Glutamatergic neuron (in vitro differentiated cells): ENCODE results near the gene VWA8. TPM values are rescaled to one million over a fixed set of nuclear protein-coding genes. Genes with fewer than 3 reads are reported as not detected.

Experiments
- DNase-seq: peaks from one replicate; pipeline ENCODE4 v3.0.0; 2022
- H3K27ac Mint-ChIP-seq: one replicate; pipeline ENCODE4 v1.8.0; 2020; ENCODE audit warnings: mild to moderate bottlenecking, mixed read lengths, inconsistent platforms; ENCODE audit not compliant: unreplicated experiment
- H3K27me3 Mint-ChIP-seq: one replicate; pipeline ENCODE4 v1.8.0; 2020; ENCODE audit warnings: mild to moderate bottlenecking, moderate library complexity, mixed read lengths, inconsistent platforms; ENCODE audit not compliant: unreplicated experiment
- H3K36me3 Mint-ChIP-seq: one replicate; pipeline ENCODE4 v1.8.0; 2020; ENCODE audit warnings: mild to moderate bottlenecking, mixed read lengths, inconsistent platforms; ENCODE audit not compliant: unreplicated experiment
- H3K4me1 Mint-ChIP-seq: one replicate; pipeline ENCODE4 v1.8.0; 2020; ENCODE audit warnings: mild to moderate bottlenecking, low read depth, mixed read lengths, inconsistent platforms; ENCODE audit not compliant: unreplicated experiment
- H3K4me3 Mint-ChIP-seq: one replicate; pipeline ENCODE4 v1.8.0; 2020; ENCODE audit warnings: mild to moderate bottlenecking, mixed read lengths, inconsistent platforms; ENCODE audit not compliant: unreplicated experiment
- H3K9me3 Mint-ChIP-seq: one replicate; pipeline ENCODE4 v1.8.0; 2020; ENCODE audit warnings: mild to moderate bottlenecking, moderate library complexity, mixed read lengths, inconsistent platforms; ENCODE audit not compliant: unreplicated experiment
- total RNA-seq: library from RNA; stranded (reverse); fragmentation: NEBNext Ultra II Directional; extraction: Animal tissue kit (Norgen Biotek cat#: 25700); gene quantifications from one replicate; pipeline ENCODE4 v1.2.1, GENCODE V29; 2021; ENCODE audit not compliant: unreplicated experiment
- TF ChIP-seq, protein P1 (sequence below): fragments of 200-600 bp; sonication (generic); IDR thresholded peaks from one replicate; pipeline ENCODE4 v1.5.0; 2021; ENCODE audit not compliant: partially characterized antibody, unreplicated experiment

VWA8 gene
- total RNA-seq, 1 donor from 2014 or later = 16.4 TPM

DNA sequence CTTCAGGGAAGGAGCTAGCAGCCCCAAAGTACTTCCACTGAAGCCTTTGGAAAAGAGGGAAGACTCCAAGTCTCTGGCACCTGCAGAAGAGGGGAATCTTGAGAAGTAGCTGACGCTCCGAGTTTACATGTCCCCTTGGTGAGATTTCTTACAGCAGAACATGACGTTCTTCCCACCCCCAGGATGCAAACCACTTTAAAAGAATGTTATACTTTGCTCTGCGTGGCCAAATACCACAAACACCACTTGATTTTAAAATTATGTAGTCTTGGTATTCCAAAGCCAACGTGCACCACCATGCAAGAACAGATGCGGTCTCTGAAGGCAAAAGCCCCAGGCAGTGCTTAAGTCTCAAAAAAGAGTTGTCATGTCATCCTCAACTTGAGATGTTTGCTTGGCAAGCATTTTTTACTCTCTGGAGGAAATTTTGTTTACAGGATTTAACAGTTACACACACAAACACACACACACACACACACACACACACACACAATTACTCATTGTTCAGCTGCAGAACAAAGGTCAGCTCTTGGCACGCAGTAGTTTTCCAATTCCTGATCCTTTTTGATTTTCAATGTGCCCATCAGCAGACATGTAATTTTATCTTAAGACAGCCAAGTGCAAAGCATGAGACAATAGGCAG lies 397.4 kb downstream of the VWA8 start:
- H3K4me3 Mint-ChIP-seq = no peak overlapping the region
- H3K4me1 Mint-ChIP-seq = peaks cover 9% of the 10 kb centered on the region
- no peak overlapping the region for H3K27ac Mint-ChIP-seq
- no peak for DNase-seq
- H3K9me3 Mint-ChIP-seq = peaks cover 1% of the 10 kb centered on the region
- no peaks in the 10 kb centered on the region for H3K36me3 Mint-ChIP-seq
- TF ChIP-seq, protein P1, sequence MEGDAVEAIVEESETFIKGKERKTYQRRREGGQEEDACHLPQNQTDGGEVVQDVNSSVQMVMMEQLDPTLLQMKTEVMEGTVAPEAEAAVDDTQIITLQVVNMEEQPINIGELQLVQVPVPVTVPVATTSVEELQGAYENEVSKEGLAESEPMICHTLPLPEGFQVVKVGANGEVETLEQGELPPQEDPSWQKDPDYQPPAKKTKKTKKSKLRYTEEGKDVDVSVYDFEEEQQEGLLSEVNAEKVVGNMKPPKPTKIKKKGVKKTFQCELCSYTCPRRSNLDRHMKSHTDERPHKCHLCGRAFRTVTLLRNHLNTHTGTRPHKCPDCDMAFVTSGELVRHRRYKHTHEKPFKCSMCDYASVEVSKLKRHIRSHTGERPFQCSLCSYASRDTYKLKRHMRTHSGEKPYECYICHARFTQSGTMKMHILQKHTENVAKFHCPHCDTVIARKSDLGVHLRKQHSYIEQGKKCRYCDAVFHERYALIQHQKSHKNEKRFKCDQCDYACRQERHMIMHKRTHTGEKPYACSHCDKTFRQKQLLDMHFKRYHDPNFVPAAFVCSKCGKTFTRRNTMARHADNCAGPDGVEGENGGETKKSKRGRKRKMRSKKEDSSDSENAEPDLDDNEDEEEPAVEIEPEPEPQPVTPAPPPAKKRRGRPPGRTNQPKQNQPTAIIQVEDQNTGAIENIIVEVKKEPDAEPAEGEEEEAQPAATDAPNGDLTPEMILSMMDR = no peak
- H3K27me3 Mint-ChIP-seq = no peaks in the 10 kb centered on the region

DNA sequence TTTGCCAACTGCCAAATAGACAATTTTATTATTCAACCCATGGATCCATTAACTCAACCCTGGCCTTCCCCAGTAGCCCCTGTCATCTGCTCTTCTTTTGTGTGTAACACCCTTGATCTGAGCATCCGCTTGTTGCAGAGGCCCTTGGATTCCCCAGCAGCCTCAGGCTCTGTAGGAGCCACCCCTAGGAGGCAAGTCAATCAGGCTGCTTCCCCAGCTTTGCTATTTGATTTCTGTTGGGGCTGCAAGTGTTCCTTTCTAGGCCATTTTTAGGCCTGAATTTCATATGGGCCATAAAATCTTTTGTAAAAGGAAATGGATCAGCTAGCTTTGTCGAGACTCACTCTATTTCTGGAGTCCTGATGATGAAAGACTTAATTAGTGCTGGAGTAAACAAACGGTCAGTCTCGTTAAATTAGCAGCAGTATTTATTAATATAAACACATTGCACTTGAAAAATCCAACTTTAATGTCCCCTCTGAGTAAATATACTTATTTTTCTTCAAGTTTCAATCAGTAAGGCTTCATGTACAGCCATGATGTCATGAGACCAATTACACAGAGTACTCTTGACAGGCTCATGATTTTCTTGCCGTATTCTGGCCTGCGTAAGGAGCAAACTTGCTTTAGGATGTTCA lies 398.2 kb downstream of the VWA8 start:
- TF ChIP-seq, protein P1 = no peak
- Mint-ChIP-seq H3K4me1 (peaks cover 9% of the 10 kb centered on the region), H3K27me3 (no peaks in the 10 kb centered on the region), H3K27ac (no peak overlapping the region), H3K4me3 (no peak overlapping the region), H3K36me3 (no peaks in the 10 kb centered on the region), H3K9me3 (peaks cover 1% of the 10 kb centered on the region)
- no peak for DNase-seq

DNA sequence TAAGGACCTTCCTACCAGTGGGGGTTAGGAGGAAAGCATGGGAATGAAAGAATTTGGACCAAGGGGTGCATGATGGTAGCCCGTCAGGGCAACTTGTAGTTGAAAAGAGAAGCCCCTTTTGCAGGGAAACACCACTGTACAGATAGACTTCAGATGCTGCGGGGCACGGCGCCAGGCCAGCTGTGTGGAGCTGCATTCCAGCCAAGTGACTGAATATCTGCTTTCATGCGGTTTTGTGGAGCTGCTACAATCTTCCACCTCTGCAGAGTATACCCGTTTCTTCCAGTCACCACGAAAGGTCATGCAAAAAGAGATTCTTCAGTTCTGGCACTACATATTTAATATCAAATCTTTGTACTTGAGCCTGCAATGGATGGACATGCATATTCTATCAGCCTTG lies 398.8 kb downstream of the VWA8 start:
- H3K9me3 Mint-ChIP-seq = peaks cover 1% of the 10 kb centered on the region
- H3K27me3 Mint-ChIP-seq = no peaks in the 10 kb centered on the region
- no peak for DNase-seq
- H3K36me3 Mint-ChIP-seq = no peaks in the 10 kb centered on the region
- TF ChIP-seq, protein P1 = no peak
- peaks cover 9% of the 10 kb centered on the region for H3K4me1 Mint-ChIP-seq
- no peak overlapping the region for H3K4me3 Mint-ChIP-seq
- H3K27ac Mint-ChIP-seq = no peak overlapping the region

DNA sequence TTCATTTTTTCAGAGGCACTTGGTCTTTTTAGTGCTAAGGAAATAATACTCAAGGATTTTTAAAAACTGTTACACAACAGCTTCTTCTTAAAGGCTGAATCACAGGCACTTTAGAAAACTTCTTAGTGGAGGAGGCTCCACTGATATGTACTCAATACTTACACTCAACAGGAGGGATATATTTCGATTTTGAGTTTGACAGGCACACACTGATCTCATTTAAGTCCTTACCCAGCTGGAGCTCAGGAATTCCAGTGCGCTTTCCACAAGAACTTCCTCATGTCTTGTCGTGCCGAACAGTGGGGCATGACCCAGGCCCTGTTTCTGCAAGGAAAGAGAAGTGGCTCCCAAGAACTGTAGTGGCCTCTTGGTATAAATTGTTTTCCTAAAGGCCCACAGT lies 399.7 kb downstream of the VWA8 start:
- DNase-seq = no peak
- Mint-ChIP-seq H3K9me3 (peaks cover 1% of the 10 kb centered on the region), H3K27ac (no peak overlapping the region), H3K4me1 (peaks cover 9% of the 10 kb centered on the region), H3K4me3 (no peak overlapping the region), H3K36me3 (no peaks in the 10 kb centered on the region), H3K27me3 (no peaks in the 10 kb centered on the region)
- TF ChIP-seq, protein P1 = no peak

GRCh38 chr13:41558781-41559560 lies 401.9 kb downstream of the VWA8 start:
- Mint-ChIP-seq H3K4me3 (no peak overlapping the region), H3K36me3 (no peaks in the 10 kb centered on the region), H3K9me3 (no peaks in the 10 kb centered on the region), H3K27ac (no peak overlapping the region), H3K27me3 (no peaks in the 10 kb centered on the region), H3K4me1 (no peaks in the 10 kb centered on the region)
- TF ChIP-seq, protein P1 = no peak
- no peak for DNase-seq
